Keratinocyte (primary cell): ENCODE measurements around the gene MRPL38. TPM values are rescaled to one million over a fixed set of nuclear protein-coding genes. Genes with fewer than 3 reads are reported as not detected.

Experiments used
- DNase-seq: peaks from one replicate; pipeline ENCODE4 v3.0.0-alpha.2; 2011; ENCODE audit warnings: low read depth, missing footprints, low spot score
- FAIRE-seq: peaks from 2 replicates; lab custom pipeline; 2011; peaks lifted over from hg19 to GRCh38; lab: Jason Lieb, UNC
- H2AFZ ChIP-seq: 2 replicates; pipeline ENCODE4 v1.6.0; 2012; ENCODE audit warnings: low read length, control low read depth, inconsistent platforms; ENCODE audit not compliant: control insufficient read depth
- H3K27ac ChIP-seq: 2 replicates; pipeline ENCODE4 v1.5.1; 2011; ENCODE audit warnings: low read length; ENCODE audit not compliant: control insufficient read depth, insufficient read depth
- H3K27me3 ChIP-seq: 3 replicates; pipeline ENCODE4 v1.6.0; 2011; ENCODE audit warnings: low read length; ENCODE audit not compliant: control insufficient read depth, insufficient read depth; ENCODE audit errors: extremely low read depth
- H3K36me3 ChIP-seq, 2 experiments: 2 replicates in 1 of 2; 3 replicates in 1 of 2; pipeline ENCODE4 v1.5.1; 2011; ENCODE audit warnings: low read length in 2 of 2, mild to moderate bottlenecking in 1 of 2; ENCODE audit not compliant: control insufficient read depth in 2 of 2, insufficient read depth in 2 of 2; ENCODE audit errors: extremely low read depth in 1 of 2
- H3K4me1 ChIP-seq: 3 replicates; pipeline ENCODE4 v1.5.1; 2011; ENCODE audit warnings: low read length; ENCODE audit not compliant: control insufficient read depth, insufficient read depth; ENCODE audit errors: extremely low read depth
- H3K4me2 ChIP-seq: 3 replicates; pipeline ENCODE4 v1.6.0; 2011; ENCODE audit warnings: low read depth, low read length; ENCODE audit not compliant: control insufficient read depth, insufficient read depth; ENCODE audit errors: extremely low read depth
- H3K4me3 ChIP-seq, 3 experiments: fragments of 200-600 bp in 1 of 3; sonication (generic) in 1 of 3; 2 replicates in 2 of 3; 3 replicates in 1 of 3; pipeline ENCODE4 v1.5.1; 2011 to 2016; ENCODE audit warnings: low read length in 3 of 3, mild to moderate bottlenecking in 3 of 3, control low read depth in 2 of 3, inconsistent platforms in 1 of 3, low read depth in 1 of 3, mixed read lengths in 1 of 3, mixed run types in 1 of 3, moderate library complexity in 1 of 3; ENCODE audit not compliant: control insufficient read depth in 2 of 3, insufficient read depth in 2 of 3; ENCODE audit errors: extremely low read depth in 1 of 3
- H3K79me2 ChIP-seq: 2 replicates; pipeline ENCODE4 v1.6.0; 2012; ENCODE audit warnings: low read length; ENCODE audit not compliant: control insufficient read depth, insufficient read depth
- H3K9ac ChIP-seq: 3 replicates; pipeline ENCODE4 v1.6.0; 2011; ENCODE audit warnings: low read length; ENCODE audit not compliant: control insufficient read depth, insufficient read depth; ENCODE audit errors: extremely low read depth
- H3K9me1 ChIP-seq: 3 replicates; pipeline ENCODE4 v1.6.0; 2011; ENCODE audit warnings: low read length; ENCODE audit not compliant: control insufficient read depth, insufficient read depth; ENCODE audit errors: extremely low read depth
- H3K9me3 ChIP-seq: 2 replicates; pipeline ENCODE4 v1.5.1; 2012; ENCODE audit warnings: low read depth, low read length; ENCODE audit not compliant: control insufficient read depth
- H4K20me1 ChIP-seq: 3 replicates; pipeline ENCODE4 v1.6.0; 2011; ENCODE audit warnings: low read length; ENCODE audit not compliant: control insufficient read depth, insufficient read depth; ENCODE audit errors: extremely low read depth
- EZH2 ChIP-seq: IDR thresholded peaks from one replicate; pipeline ENCODE4 v1.6.1; 2012; ENCODE audit warnings: inconsistent platforms, mild to moderate bottlenecking, low read length, moderate library complexity
- dilution Hi-C: fragments of 300-500 bp; cut with MboI; formaldehyde crosslinking; loops from one replicate; pipeline ENCODE4 v1.7.0; 2020; ENCODE audit warnings: low sequenced_read_pairs; ENCODE audit not compliant: extremely low pct_ligation_motif_present
- polyA plus RNA-seq, 5 experiments: library from polyadenylated mRNA; depleted of rRNA in 3 of 5; stranded (reverse) in 3 of 5; stranded (forward) in 1 of 5; unstranded in 1 of 5; fragments of >200 nt; gene quantifications; 1 replicate in 1 of 5; 2 replicates in 3 of 5; 3 replicates in 1 of 5; pipeline versions ENCODE4 v1.2.1 to v1.2.3, GENCODE V29; 2011 to 2012; ENCODE audit warnings: missing spikeins in 2 of 5, low read depth in 1 of 5, low replicate concordance in 1 of 5
- TF ChIP-seq, protein P1 (sequence below), 3 experiments: IDR thresholded peaks in 1 of 3; conservative IDR thresholded peaks in 1 of 3; optimal IDR thresholded peaks in 1 of 3; 2 replicates in 2 of 3; 3 replicates in 1 of 3; pipeline versions ENCODE3 to v1.5.1; 2011; ENCODE audit warnings: low read length in 3 of 3, mild to moderate bottlenecking in 3 of 3, moderate library complexity in 2 of 3, control low read depth in 1 of 3, inconsistent platforms in 1 of 3; ENCODE audit not compliant: insufficient read depth in 2 of 3; ENCODE audit errors: extremely low read depth in 1 of 3

Gene MRPL38
- polyA plus RNA-seq, 1 donor (not counting 4 experiments of a cell fraction or from before 2014, with no cell fraction given), result 25.2 TPM

DNA sequence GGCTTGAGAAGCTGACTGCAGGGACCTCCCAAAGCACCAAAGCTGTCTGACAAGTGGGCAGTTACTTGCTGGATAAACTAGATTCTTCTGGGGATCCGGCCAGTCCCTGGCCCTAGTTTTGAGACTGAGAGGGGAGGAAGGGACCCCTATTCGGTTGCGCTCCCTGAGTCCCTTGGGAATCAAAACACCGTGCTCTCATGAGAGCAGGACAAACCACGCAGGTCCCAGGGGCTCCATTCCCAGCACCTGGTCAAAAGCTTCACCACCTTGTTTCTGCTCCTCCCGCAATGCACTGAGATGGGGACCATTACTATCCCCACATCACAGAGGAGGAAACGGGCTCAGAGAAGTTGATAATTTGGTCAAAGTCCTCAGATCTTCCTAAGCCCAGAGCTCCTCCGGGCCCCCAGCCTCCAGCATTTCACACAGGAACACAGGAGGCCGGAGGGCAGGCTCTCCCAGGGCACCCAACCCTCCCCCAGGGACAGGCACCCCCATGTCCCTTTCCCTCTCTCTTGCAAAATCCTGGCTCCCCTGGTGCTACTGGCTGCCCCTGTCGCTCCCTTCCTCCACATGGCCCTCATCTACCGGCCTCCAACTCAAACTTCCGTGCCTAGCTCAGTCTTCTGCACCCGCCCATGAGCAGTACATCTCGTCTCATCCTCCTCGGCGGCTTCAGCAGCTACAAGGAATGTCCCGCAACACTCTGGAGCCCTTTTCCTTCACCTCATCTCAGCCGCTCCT is 11.2 kb downstream of the MRPL38 start:
- TF ChIP-seq, protein P1, sequence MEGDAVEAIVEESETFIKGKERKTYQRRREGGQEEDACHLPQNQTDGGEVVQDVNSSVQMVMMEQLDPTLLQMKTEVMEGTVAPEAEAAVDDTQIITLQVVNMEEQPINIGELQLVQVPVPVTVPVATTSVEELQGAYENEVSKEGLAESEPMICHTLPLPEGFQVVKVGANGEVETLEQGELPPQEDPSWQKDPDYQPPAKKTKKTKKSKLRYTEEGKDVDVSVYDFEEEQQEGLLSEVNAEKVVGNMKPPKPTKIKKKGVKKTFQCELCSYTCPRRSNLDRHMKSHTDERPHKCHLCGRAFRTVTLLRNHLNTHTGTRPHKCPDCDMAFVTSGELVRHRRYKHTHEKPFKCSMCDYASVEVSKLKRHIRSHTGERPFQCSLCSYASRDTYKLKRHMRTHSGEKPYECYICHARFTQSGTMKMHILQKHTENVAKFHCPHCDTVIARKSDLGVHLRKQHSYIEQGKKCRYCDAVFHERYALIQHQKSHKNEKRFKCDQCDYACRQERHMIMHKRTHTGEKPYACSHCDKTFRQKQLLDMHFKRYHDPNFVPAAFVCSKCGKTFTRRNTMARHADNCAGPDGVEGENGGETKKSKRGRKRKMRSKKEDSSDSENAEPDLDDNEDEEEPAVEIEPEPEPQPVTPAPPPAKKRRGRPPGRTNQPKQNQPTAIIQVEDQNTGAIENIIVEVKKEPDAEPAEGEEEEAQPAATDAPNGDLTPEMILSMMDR (optimal IDR thresholded peaks at IDR 0.05 in 1 of 3, IDR thresholded peaks at IDR 0.05 in 1 of 3, conservative IDR thresholded peaks at IDR 0.05 in 1 of 3; ENCODE audit: extremely low read depth in 1 of 3, insufficient read depth in 2 of 3, low read length in 3 of 3), result no peak
- TF ChIP-seq EZH2, result no peak
- no peaks in the 10 kb centered on the region for H3K9me3 ChIP-seq
- no peak overlapping the region for H3K27ac ChIP-seq
- H2AFZ ChIP-seq, result no peak overlapping the region
- H3K4me1 ChIP-seq, result peaks cover 9% of the 10 kb centered on the region
- H3K27me3 ChIP-seq, result no peaks in the 10 kb centered on the region
- H3K4me3 ChIP-seq, result no peak overlapping the region
- H3K9me1 ChIP-seq, result no peaks in the 10 kb centered on the region
- DNase-seq (no peak), FAIRE-seq (no peak)
- peaks cover 10 to 14% of the 10 kb centered on the region in 2 experiments for H3K36me3 ChIP-seq
- no peak overlapping the region for H3K4me2 ChIP-seq
- H3K9ac ChIP-seq, result no peak overlapping the region
- peaks cover 4% of the 10 kb centered on the region for H3K79me2 ChIP-seq
- no peaks in the 10 kb centered on the region for H4K20me1 ChIP-seq
- dilution Hi-C loops, result no loop called here

DNA sequence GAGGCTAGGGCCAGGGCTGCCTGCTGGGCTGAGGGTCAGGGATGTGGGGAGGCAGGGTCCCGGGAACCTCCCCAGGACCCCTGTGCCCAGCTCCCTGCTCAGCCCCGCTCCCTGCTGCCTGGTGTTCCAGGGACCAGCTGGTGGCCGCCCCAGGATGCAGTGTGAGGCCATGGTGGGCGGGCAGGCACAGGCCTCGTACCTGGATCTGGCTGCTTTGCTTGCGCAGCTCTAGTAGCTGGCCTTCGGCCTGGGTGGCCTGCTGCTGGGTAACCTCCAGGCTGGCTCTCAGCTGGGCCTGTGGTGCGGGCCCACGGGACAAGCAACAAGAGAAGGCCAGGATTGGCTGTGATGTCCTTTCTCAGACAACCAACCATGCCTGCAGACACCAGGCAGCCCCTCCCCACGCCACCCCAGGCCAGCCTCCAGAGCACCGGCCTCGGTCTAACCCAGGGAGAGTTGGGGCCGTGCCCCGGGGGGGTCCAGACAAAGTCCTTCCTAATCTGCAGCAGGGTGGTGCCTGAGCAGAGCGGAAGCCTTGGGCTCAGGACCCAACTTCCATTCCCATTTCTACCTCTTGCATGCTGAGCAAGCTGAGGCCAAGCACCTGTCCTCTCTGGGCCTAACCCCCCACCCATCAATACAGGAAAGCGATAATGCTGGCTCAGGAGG is 12.0 kb downstream of the MRPL38 start:
- dilution Hi-C loops, result no loop called here
- Histone ChIP-seq H3K4me1 (peaks cover 9% of the 10 kb centered on the region), H3K27ac (no peak overlapping the region), H3K9ac (no peak overlapping the region), H2AFZ (no peak overlapping the region), H3K4me2 (no peak overlapping the region), H3K79me2 (peaks cover 4% of the 10 kb centered on the region), H3K27me3 (no peaks in the 10 kb centered on the region), H3K4me3 (no peak overlapping the region), H3K9me3 (no peaks in the 10 kb centered on the region), H3K36me3 (peaks cover 7 to 10% of the 10 kb centered on the region in 2 experiments), H3K9me1 (no peaks in the 10 kb centered on the region), H4K20me1 (no peaks in the 10 kb centered on the region)
- TF ChIP-seq EZH2, result no peak
- TF ChIP-seq, protein P1 (optimal IDR thresholded peaks at IDR 0.05 in 1 of 3, IDR thresholded peaks at IDR 0.05 in 1 of 3, conservative IDR thresholded peaks at IDR 0.05 in 1 of 3; ENCODE audit: extremely low read depth in 1 of 3, insufficient read depth in 2 of 3, low read length in 3 of 3), result no peak
- DNase-seq, result no peak
- no peak for FAIRE-seq
